ENCODE data around the gene CLCN1. TPM values are rescaled to one million over a fixed set of nuclear protein-coding genes. Genes with fewer than 3 reads are reported as not detected.

Gene CLCN1
- total RNA-seq (2022; extraction: Qiagen RNA extraction): 0.03 to 0.06 TPM (median 0.05 TPM) in 3 of 5 replicates, not detected in the others

DNA sequence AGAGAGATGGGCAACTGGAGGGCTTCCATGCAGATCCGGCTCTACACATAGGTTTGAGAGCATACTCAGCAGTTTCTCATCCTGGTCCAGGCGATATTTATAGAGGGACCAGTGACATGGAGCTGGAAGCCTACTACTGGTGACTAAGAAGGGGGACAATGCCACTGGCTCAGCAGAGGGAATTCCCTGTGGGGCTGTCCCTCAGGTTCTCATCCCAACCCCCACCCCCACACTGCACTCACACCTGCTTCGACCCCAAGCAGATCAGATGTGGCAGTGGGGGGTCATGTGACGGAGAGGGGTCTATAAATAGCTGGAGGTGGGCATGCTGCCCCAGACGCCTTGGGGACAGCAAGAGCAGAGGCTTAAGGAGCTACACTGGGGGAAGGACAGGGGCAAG, at the start of gene CLCN1:
Gene CLCN1 (plus strand): TSS at position 336 of the 400 bp plus-strand sequence. CDS start 102 bp downstream, outside the sequence.

DNA sequence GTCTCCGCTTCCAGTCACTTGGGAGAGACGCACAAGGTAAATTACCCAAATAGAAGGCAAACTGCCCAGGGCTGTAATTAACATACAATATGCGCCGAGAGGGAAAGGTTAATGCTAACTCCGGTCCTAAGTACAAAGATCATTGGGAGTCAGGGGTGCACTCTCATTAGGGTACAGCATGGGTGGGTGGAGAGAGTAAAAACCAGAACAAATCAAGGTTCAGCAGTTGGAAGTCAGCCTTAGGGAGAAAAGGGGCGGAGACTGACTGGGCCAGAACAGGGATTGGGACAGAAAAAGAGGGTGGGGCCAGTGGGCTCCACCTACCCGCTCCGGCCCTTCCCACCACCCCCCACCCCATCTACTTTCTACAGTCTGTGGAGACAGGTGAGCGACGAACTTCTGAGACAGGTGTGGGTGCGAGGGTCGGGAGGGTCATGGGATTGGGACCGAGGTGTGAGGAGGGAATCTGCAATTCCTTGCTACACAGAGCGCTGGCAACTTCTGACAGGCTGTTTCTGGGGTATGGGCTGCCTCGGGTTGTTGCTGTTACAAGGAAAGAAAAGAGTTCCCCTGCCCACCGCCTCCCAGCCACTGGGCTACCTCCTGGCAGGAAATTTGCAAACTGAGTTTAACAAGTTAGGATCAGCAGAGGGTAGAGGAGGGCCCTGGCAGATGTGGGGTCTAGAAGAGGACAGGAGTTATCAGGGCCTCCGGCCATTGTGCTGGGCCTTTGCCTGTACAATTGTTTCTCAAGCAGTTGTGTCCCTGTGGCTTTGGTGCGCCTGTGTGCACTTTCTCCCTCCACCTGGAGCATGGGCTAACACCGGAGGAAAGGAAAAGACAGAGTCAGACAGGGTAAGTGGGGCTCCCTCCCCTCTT, 31.1 kb upstream of the CLCN1 start, which contains the start of gene TMEM139:
Gene TMEM139 (plus strand): TSS at position 368 of the 879 bp plus-strand sequence. CDS start 1,000 bp downstream, outside the sequence.

DNA sequence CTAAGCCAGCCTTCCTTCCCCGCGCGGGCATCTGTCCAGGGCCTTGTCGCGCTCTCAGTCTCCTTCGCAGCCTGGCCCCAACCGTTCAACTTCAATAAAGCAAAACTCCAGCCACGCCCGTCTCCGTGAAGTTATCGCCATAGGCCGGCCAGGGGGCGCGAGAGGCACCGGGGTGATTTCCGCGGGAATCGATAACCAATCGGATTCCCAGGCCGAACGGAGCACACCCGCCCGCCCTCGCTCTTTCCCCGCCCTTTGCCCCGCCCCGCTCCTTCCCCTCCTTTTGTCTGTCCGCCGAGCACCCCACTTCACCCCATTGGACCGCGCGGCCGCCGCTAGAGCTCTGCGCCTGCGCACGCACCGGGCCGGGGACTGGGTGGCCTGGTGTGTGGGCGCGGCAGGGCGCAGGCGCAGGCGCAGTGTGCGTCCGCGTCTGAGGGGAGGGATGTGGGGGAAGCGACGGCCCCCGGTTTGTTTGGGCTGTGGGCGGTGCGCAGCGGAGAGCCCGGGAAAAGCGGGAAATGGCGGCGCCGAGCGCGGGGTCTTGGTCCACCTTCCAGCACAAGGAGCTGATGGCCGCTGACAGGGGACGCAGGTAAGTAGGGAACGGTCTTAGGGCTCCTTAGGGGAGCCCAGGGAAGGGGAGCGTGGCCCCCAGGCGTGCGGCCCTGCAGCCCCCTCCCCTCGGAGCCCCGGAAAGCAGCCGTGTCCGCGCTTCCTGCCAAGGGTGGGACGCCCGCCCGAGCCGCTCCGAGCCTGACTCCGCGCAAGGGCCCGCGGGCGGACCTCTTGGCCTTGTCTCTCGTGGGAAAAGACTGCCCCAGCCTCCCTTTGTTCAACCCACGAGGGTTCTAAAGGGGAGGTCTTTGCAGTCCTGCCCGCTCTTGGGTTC, 27.7 kb upstream of the CLCN1 start, which contains the start of gene CASP2:
Gene CASP2 (plus strand): TSS at position 417 of the 892 bp plus-strand sequence. CDS start 105 bp downstream, at position 522.

DNA sequence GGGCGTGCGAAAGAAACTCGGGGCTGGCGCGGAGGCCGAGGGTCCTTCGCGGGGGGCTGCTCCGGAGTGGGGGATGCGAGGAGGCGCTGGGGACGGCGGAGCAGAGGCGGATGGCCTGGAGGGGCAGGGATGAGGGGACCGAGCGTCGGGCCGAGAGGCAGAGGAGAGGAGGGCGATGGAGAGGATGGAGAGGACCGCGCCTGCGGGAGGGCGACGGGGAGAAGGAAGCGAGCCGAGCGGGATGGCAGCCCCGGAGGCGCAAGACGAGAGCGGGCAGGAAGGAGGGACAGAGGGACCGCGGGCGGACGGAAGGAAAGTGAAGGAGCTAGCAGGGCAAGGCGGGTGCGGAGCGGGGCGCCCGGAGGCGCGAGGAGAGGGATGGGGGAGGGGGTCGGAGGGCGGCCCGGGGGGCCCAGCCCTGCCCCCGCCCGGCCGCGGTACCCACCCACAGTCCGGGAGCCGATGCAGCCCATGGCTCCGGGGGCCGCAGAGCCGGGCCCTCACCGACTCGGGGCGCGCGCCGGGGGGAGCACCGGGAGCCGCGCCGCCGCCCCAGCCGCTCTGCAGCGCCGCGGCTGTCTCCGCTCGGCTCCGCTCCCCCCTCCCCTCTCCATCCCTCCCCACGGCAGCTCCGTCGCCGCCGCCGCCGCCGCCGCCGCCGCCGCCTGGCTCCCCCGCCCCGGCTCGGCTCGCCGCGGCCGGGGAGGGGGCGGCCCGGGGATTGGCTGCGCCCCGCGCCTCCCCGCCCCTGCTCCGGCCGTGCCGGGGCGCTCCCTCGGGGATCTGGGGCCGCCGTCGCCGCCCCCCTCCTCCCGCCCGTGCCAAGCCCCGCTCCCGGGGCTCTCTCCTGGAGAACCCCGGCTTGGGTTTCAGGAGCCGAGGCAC, 46.5 kb downstream of the CLCN1 start, which contains the start of gene FAM131B:
Gene FAM131B (minus strand): TSS at position 583 of the 885 bp plus-strand sequence. CDS start 110 bp downstream, at position 473.

DNA sequence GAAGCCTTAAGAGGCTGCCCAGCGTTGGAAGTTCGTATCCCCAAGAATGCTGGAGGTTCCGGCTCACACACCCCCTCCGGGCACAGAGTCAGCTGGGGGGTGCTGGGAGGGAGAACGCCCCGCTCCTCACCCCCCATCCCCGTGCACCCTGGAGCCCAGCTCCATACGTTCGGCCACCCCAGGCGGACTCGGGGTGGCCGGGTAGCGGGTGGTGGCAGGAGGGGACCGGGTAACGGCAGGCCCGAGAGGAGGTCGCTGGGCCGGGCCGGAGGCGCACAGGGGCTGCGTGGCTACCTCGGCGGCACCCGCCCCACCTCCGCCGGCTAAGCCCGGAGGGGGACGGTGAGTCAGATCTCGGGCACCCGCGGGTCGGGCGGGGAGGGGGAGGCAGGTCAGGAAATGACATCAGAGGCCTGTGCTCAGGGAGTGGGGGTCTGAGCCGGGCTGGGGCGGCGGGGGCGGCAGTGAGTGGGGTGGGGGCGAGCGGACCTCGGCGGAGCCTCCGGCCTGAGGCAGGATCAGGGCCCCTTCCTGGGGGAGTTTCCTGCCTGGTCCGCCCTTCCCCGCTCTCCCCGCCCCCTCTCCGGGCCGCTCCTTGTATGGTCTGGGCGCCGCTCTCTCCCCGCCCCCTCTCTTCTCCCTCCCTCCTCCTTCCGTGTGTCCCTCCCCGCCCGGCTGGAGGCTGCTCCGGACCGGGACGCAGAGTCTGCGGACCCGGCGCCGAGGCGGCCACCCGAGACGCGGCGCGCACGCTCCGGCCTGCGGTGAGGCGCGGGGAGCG, 64.9 kb downstream of the CLCN1 start, which contains the start of gene ZYX:
Gene ZYX (plus strand): TSS at position 700 of the 781 bp plus-strand sequence. CDS start 227 bp downstream, outside the sequence.

Other genes starting within 250 kb of the CLCN1 start
- gene PIP, start 184.0 kb upstream of the CLCN1 start, total RNA-seq (2022; extraction: Qiagen RNA extraction): 0.19 to 0.32 TPM (median 0.23 TPM) in 3 of 5 replicates, not detected in the others
- gene TAS2R39, start 132.7 kb upstream of the CLCN1 start, total RNA-seq (2022; extraction: Qiagen RNA extraction): not detected in 5 replicates
- gene TAS2R40, start 94.1 kb upstream of the CLCN1 start, total RNA-seq (2022; extraction: Qiagen RNA extraction): not detected in 5 replicates
- 112 to 119 TPM (median 113 TPM) in 5 replicates for gene GSTK1, start 52.7 kb upstream of the CLCN1 start, total RNA-seq (2022; extraction: Qiagen RNA extraction)
- gene TMEM139, start 31.2 kb upstream of the CLCN1 start, total RNA-seq (2022; extraction: Qiagen RNA extraction): 0.63 to 1.0 TPM (median 0.67 TPM) in 5 replicates
- 20.7 to 24.6 TPM (median 21.4 TPM) in 5 replicates for gene CASP2, start 27.8 kb upstream of the CLCN1 start, total RNA-seq (2022; extraction: Qiagen RNA extraction)
- 0.25 to 0.38 TPM (median 0.34 TPM) in 5 replicates for gene FAM131B, start 46.6 kb downstream of the CLCN1 start, total RNA-seq (2022; extraction: Qiagen RNA extraction)
- 143 to 225 TPM (median 205 TPM) in 5 replicates for gene ZYX, start 65.2 kb downstream of the CLCN1 start, total RNA-seq (2022; extraction: Qiagen RNA extraction)
- gene EPHA1, start 92.7 kb downstream of the CLCN1 start, total RNA-seq (2022; extraction: Qiagen RNA extraction): 0.13 to 0.14 TPM in 2 of 5 replicates, not detected in the others
- gene TAS2R60, start 127.3 kb downstream of the CLCN1 start, total RNA-seq (2022; extraction: Qiagen RNA extraction): not detected in 5 replicates
- not detected in 5 replicates for gene TAS2R41, start 161.8 kb downstream of the CLCN1 start, total RNA-seq (2022; extraction: Qiagen RNA extraction)

Data from A549 treated with dexamethasone at 1 μM for 4 hours (cell line).